LHCN-M2 (cell line): ENCODE data around the gene ACO2. TPM values are rescaled to one million over a fixed set of nuclear protein-coding genes. Genes with fewer than 3 reads are reported as not detected.
"Not testable (repeated sequence)": the region's sequence is repeated elsewhere in the genome, so short reads cannot be mapped to it uniquely, and the experiment has no call there.

Experiments
- DNase-seq: peaks from one replicate; pipeline ENCODE4 v3.0.0-alpha.2; 2012; ENCODE audit warnings: low read depth
- total RNA-seq: library from RNA; depleted of rRNA; stranded (reverse); fragments of >200 nt; gene quantifications from 2 replicates; pipeline ENCODE4 v1.2.3, GENCODE V29; 2014

ACO2 gene
- total RNA-seq, 1 experiment from 2014 or later = 64.4 TPM

- no peak for DNase-seq
Measured at GRCh38 chr22:41540006-41540315, 71.0 kb downstream of the ACO2 start.

GRCh38 chr22:41540365-41540764, 71.4 kb downstream of the ACO2 start:
- DNase-seq = no peak

- DNase-seq = no peak
Measured at GRCh38 chr22:41541484-41541883, 72.6 kb downstream of the ACO2 start.

- DNase-seq = no peak
Measured at GRCh38 chr22:41542224-41542623, 73.3 kb downstream of the ACO2 start.

- DNase-seq = peak; percentile 96
Measured at GRCh38 chr22:41543854-41544670, 75.1 kb downstream of the ACO2 start, which contains the start of gene POLR3H. POLR3H (minus strand) TSS chr22:41544470; CDS start chr22:41544101, 369 bp downstream.

- no peak for DNase-seq
Measured at GRCh38 chr22:41544671-41545476, 76.0 kb downstream of the ACO2 start.

GRCh38 chr22:41548830-41549211, 79.9 kb downstream of the ACO2 start:
- DNase-seq = no peak

GRCh38 chr22:41550952-41551491, 82.1 kb downstream of the ACO2 start:
- peak; percentile 67 for DNase-seq

- DNase-seq = no peak
Measured at GRCh38 chr22:41551877-41552582, 83.1 kb downstream of the ACO2 start.

GRCh38 chr22:41555325-41555982, 86.5 kb downstream of the ACO2 start:
- DNase-seq = no peak

GRCh38 chr22:41556561-41556960, 87.6 kb downstream of the ACO2 start:
- no peak for DNase-seq

- peak; percentile 97 for DNase-seq
Measured at GRCh38 chr22:41557401-41558240, 88.7 kb downstream of the ACO2 start.

- not testable (repeated sequence) for DNase-seq
Measured at GRCh38 chr22:41558241-41558630, 89.3 kb downstream of the ACO2 start.

GRCh38 chr22:41560095-41560471, 91.2 kb downstream of the ACO2 start:
- DNase-seq = no peak

- DNase-seq = peak; percentile 17
Measured at GRCh38 chr22:41561335-41561734, 92.4 kb downstream of the ACO2 start.

GRCh38 chr22:41561788-41562187, 92.9 kb downstream of the ACO2 start:
- DNase-seq = no peak

- DNase-seq = no peak
Measured at GRCh38 chr22:41562461-41562860, 93.5 kb downstream of the ACO2 start.

- DNase-seq = peak; percentile 89
Measured at GRCh38 chr22:41563051-41563711, 94.3 kb downstream of the ACO2 start.

GRCh38 chr22:41564563-41564962, 95.6 kb downstream of the ACO2 start:
- peak; percentile 50 for DNase-seq
